K562 (cell line): Measurements from ENCODE around the gene COL15A1. TPM values are rescaled to one million over a fixed set of nuclear protein-coding genes. Genes with fewer than 3 reads are reported as not detected.

Source experiments
- ATF1 ChIP-seq, 2 experiments: fragments of 450-650 bp in 1 of 2; IDR thresholded peaks; 2 replicates each; pipeline ENCODE4 v1.6.1; 2016; ENCODE audit warnings: missing compliant biosample characterization in 1 of 2, missing genetic modification characterization in 1 of 2
- CEBPB ChIP-seq: fragments of 450-650 bp; IDR thresholded peaks from 2 replicates; pipeline ENCODE4 v1.6.1; 2016; ENCODE audit warnings: missing genetic modification characterization, missing compliant biosample characterization
- CTBP1 ChIP-seq: fragments of 450-650 bp; IDR thresholded peaks from 2 replicates; pipeline ENCODE4 v1.6.1; 2016; ENCODE audit warnings: borderline replicate concordance
- E2F6 ChIP-seq, 2 experiments: IDR thresholded peaks; 2 replicates each; pipeline ENCODE4 v1.6.1; 2011; ENCODE audit warnings: borderline replicate concordance in 1 of 2, control low read depth in 1 of 2, low read depth in 1 of 2, low read length in 1 of 2, mild to moderate bottlenecking in 1 of 2, mixed read lengths in 1 of 2, moderate library complexity in 1 of 2; ENCODE audit not compliant: insufficient read depth in 1 of 2, insufficient read length in 1 of 2, poor library complexity in 1 of 2, severe bottlenecking in 1 of 2; ENCODE audit errors: extremely low read depth in 1 of 2
- FOXJ2 ChIP-seq: fragments of 200-800 bp; sonication (Bioruptor generic); IDR thresholded peaks from 2 replicates; pipeline ENCODE4 v1.6.1; 2016; ENCODE audit warnings: missing genetic modification characterization, missing compliant biosample characterization
- GTF2E2 ChIP-seq: fragments of 200-800 bp; sonication (Bioruptor generic); IDR thresholded peaks from 2 replicates; pipeline ENCODE4 v1.6.1; 2016; ENCODE audit warnings: missing genetic modification characterization, missing compliant biosample characterization
- HNRNPLL ChIP-seq: fragments of 200-400 bp; formaldehyde crosslinking; IDR thresholded peaks from 2 replicates; pipeline ENCODE4 v1.6.1; 2017; ENCODE audit warnings: low read length, low read depth, mild to moderate bottlenecking; ENCODE audit not compliant: poor library complexity, severe bottlenecking
- POLR2AphosphoS5 ChIP-seq: IDR thresholded peaks from 2 replicates; pipeline ENCODE4 v1.6.1; 2011; ENCODE audit warnings: mild to moderate bottlenecking, low read depth, low read length, moderate library complexity; ENCODE audit not compliant: control insufficient read depth, insufficient read depth
- PRMT5 ChIP-seq: sonication (generic); formaldehyde crosslinking; IDR thresholded peaks from 2 replicates; pipeline ENCODE4 v1.5.0; 2020; ENCODE audit warnings: missing genetic modification reagents
- PTTG1 ChIP-seq: fragments of 450-650 bp; IDR thresholded peaks from 2 replicates; pipeline ENCODE4 v1.6.1; 2016; ENCODE audit warnings: low read depth, mild to moderate bottlenecking, missing genetic modification characterization, missing compliant biosample characterization
- SMAD4 ChIP-seq: fragments of 250-450 bp; sonication (Bioruptor Pico); conservative IDR thresholded peaks from 2 replicates; pipeline ENCODE4 v1.8.0; 2021; ENCODE audit warnings: inconsistent platforms, mild to moderate bottlenecking, moderate library complexity
- ZBTB5 ChIP-seq: fragments of 450-650 bp; IDR thresholded peaks from 2 replicates; pipeline ENCODE4 v1.6.1; 2017; ENCODE audit warnings: antibody characterized with exemption
- ZC3H4 ChIP-seq: sonication (generic); formaldehyde crosslinking; IDR thresholded peaks from 2 replicates; pipeline ENCODE4 v1.9.0; 2021; ENCODE audit warnings: missing genetic modification reagents, borderline replicate concordance
- ZKSCAN1 ChIP-seq: fragments of 150-350 bp; IDR thresholded peaks from 2 replicates; pipeline ENCODE4 v1.6.1; 2016; ENCODE audit warnings: low read depth, low read length
- ZNF79 ChIP-seq: fragments of 250-450 bp; sonication (Bioruptor Pico); IDR thresholded peaks from 2 replicates; pipeline ENCODE4 v1.4.0; 2020; ENCODE audit warnings: low read depth, mild to moderate bottlenecking, moderate library complexity
- polyA plus RNA-seq, 8 experiments: library from polyadenylated mRNA; depleted of rRNA in 4 of 8; stranded (reverse) in 5 of 8; unstranded in 3 of 8; fragments of >200 nt; fragmentation: Nextera tagmentation in 2 of 8; fragmentation: Illumina TruSeq in 1 of 8; extraction: Ambion mirVana in 2 of 8; extraction: Trizol in 1 of 8; gene quantifications; 2 replicates each; pipeline versions ENCODE4 v1.2.1 to v1.2.3, GENCODE V29; 2011 to 2014; ENCODE audit warnings: inconsistent platforms in 1 of 8, missing spikeins in 1 of 8
- total RNA-seq, 7 experiments: library from RNA; depleted of rRNA in 6 of 7; stranded (reverse); fragments of >200 nt in 6 of 7; fragmentation: Illumina TruSeq in 2 of 7; extraction: Trizol in 2 of 7; gene quantifications; 2 replicates each; pipeline versions ENCODE4 v1.2.1 to v1.2.3, GENCODE V29; 2011 to 2021; ENCODE audit warnings: low replicate concordance in 1 of 7

COL15A1 gene
- total and polyA plus RNA-seq, 9 of the 15 experiments (the other 6 are each of a cell fraction or from before 2014, with no cell fraction given) = 0.46 to 5.1 (median 2.6) TPM

GRCh38 chr9:98916660-98917059 is 27.0 kb upstream of the COL15A1 start (continued):
- no peak for TF ChIP-seq PRMT5 (CRISPR knock-in tag)
- no peak for TF ChIP-seq GTF2E2 (tag)
- 0 out of 2 replicates have a peak, but pooled peaks have one; percentile 52 for TF ChIP-seq SMAD4 (CRISPR knock-in tag)
- TF ChIP-seq ZC3H4 (CRISPR knock-in tag) = no peak
- TF ChIP-seq ZNF79 (CRISPR knock-in tag) = no peak
- TF ChIP-seq ZKSCAN1 = no peak
- peak; percentile 55 for TF ChIP-seq CTBP1
- TF ChIP-seq PTTG1 (tag) = no peak
- TF ChIP-seq CEBPB = no peak
- TF ChIP-seq POLR2AphosphoS5 = no peak
- TF ChIP-seq ATF1 (CRISPR knock-in tag; IDR thresholded peaks at IDR 0.05) = no peak
- no peak for TF ChIP-seq ATF1 (tag; IDR thresholded peaks at IDR 0.05)
- TF ChIP-seq HNRNPLL = no peak
- TF ChIP-seq ZBTB5 = no peak
- TF ChIP-seq FOXJ2 (tag) = no peak
- TF ChIP-seq E2F6 (IDR thresholded peaks at IDR 0.05; ENCODE audit: borderline replicate concordance in 1 of 2, extremely low read depth in 1 of 2, insufficient read depth in 1 of 2, insufficient read length in 1 of 2, low read depth in 1 of 2, low read length in 1 of 2, poor library complexity in 1 of 2, severe bottlenecking in 1 of 2) = peak in 1 of 2 experiments; percentile 59
